Measurements from ENCODE around the gene AAK1. TPM values are rescaled to one million over a fixed set of nuclear protein-coding genes. Genes with fewer than 3 reads are reported as not detected.
"Not testable (repeated sequence)": the region's sequence is repeated elsewhere in the genome, so short reads cannot be mapped to it uniquely, and the experiment has no call there.

The AAK1 gene
- total RNA-seq, 1 donor from 2014 or later = 76.2 TPM

DNA sequence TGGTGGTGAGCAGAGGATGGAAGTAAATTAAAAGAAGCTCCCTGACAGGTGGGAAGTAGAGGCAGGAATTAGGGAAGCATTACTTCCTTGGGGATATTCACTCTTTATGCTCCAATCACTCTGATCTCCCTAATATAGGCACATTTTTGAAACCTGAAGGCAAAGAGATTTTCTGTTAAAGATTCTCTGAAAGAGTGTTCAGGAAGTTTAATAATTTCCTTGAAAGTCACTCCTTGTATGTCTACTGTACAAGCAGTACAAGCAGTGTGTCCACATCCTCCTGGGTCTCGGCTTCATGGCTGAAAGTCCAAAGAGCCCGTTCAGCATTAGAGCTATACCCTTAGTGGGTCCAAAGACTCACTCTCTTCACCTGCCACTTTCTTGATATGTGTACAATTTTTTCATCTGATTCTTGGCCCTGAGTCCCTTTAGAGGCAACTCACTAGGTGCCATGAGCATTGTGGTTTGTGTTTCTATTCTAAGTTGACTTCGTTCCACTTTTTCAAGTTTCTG, 60.2 kb downstream of the AAK1 start:
- intact Hi-C loops (cut with DNase I) = no loop called here
- ATAC-seq = no peak

DNA sequence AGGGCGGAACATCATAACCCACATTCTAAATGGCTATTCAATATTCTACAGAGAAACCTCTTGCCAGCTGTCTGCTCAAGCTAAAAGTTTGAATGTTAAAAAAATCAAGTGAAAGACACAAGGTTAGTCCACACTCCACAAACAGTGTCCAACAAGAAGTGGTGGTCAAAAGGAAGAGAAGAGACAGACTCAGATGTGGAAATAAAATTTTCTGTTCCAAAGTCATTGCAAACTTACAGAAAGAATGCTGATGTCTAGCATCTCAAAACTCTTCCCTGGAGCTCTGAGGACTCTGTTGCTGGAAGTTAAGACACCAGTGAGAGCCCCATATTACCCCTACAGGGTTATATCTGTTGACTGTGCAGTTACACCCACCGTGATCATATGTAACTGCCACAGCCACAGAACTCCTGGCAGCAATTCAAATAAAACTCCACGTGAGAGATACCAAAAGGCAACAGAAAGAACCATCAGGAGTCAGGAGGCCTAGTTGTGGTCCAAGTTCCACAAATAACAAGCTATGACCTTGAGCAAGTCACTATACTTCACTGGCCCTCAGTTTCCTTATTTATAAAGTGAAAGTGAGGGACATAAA, 60.9 kb downstream of the AAK1 start:
- intact Hi-C loops (cut with DNase I) = no loop called here
- DNase-seq (ENCODE audit: missing footprints) = no peak
- peak; percentile 66 for ATAC-seq

More for the DNA sequence above, 60.2 kb downstream of the AAK1 start:
- no peak for DNase-seq (ENCODE audit: missing footprints)

GRCh38 chr2:69581774-69582581, 61.6 kb downstream of the AAK1 start:
- peak; percentile 21 for ATAC-seq
- intact Hi-C loops (cut with DNase I) = no loop called here

GRCh38 chr2:69580486-69580885, 63.1 kb downstream of the AAK1 start:
- ATAC-seq (no peak), DNase-seq (ENCODE audit: missing footprints) (no peak)
- intact Hi-C loops (cut with DNase I) = no loop called here

More at GRCh38 chr2:69581774-69582581, 61.6 kb downstream of the AAK1 start:
- DNase-seq (ENCODE audit: missing footprints) = no peak

DNA sequence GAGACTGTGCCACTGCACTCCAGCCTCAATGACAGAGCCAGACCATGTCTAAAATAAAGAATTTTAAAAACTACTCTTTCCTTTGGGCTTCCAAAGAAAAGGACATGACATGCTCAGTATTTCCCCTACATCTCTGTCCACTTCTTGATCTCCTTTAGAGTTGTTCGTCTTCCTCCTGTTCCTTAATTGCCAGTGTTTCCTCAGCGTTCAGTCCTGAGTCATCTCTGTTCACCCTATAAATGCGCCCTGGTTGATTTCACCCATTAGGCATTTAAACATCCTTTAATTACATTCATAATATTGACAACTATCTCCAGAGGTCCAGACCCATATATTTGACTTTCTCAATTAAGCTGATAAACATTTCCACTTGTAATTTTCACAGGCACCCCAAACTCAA, 64.0 kb downstream of the AAK1 start:
- intact Hi-C loops (cut with DNase I) = no loop called here
- DNase-seq (ENCODE audit: missing footprints) (no peak), ATAC-seq (no peak)

GRCh38 chr2:69578198-69578540, 65.4 kb downstream of the AAK1 start:
- intact Hi-C loops (cut with DNase I) = no loop called here

GRCh38 chr2:69577467-69578197, 65.9 kb downstream of the AAK1 start:
- intact Hi-C loops (cut with DNase I) = no loop called here
- ATAC-seq (peak; percentile 40), DNase-seq (ENCODE audit: missing footprints) (no peak)

More at GRCh38 chr2:69578198-69578540, 65.4 kb downstream of the AAK1 start:
- ATAC-seq = no peak
- no peak for DNase-seq (ENCODE audit: missing footprints)

DNA sequence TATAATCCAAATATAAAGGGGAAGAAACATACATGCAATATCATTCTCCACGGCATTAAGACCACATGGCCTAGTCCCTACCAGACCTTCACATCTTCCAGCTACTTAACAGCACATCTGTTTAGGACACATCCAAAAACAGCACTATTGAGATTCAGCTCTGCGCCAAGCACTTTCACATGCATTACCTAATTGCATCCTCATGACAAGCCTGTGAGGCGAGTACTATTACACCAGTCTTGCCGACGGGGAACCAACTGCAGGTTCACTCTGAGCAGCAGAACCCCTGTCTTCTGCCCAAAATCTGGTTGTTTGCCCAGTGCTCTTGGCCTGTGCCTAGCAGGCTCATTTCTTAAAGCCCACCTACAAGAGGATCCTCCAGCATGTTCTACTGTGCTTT, 66.7 kb downstream of the AAK1 start:
- no peak for ATAC-seq
- intact Hi-C loops (cut with DNase I) = no loop called here
- DNase-seq (ENCODE audit: missing footprints) = no peak

DNA sequence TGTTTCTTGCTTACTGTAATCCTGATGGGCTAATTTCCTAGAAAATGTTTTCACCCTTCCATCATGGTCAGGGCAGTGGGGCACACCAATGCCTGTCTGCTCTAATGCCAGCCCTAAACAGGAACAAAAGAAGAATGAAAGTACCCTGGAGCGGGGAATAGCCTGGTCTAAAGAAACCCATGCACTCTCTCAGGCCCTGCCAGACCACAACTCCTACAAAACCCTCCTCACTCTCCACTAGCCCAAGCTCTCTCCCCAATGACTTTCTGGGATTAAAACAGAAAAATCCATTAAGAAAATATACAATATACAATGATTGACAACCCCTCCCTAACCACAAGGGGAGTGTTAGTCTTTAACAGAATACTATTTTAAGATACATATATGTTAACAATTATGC, 67.6 kb downstream of the AAK1 start:
- intact Hi-C loops (cut with DNase I) = no loop called here
- ATAC-seq (no peak), DNase-seq (ENCODE audit: missing footprints) (no peak)

- DNase-seq (ENCODE audit: missing footprints); ATAC-seq; intact Hi-C loops (cut with DNase I): not testable (repeated sequence)
Measured at GRCh38 chr2:69575371-69575770, 68.2 kb downstream of the AAK1 start.

GRCh38 chr2:69572641-69573040, 70.9 kb downstream of the AAK1 start:
- intact Hi-C loops (cut with DNase I) = no loop called here
- DNase-seq (ENCODE audit: missing footprints) = no peak
- ATAC-seq = peak; percentile 61

GRCh38 chr2:69571189-69571588, 72.3 kb downstream of the AAK1 start:
- intact Hi-C loops (cut with DNase I) = no loop called here
- DNase-seq (ENCODE audit: missing footprints) (no peak), ATAC-seq (no peak)

- ATAC-seq (no peak), DNase-seq (ENCODE audit: missing footprints) (no peak)
- intact Hi-C loops (cut with DNase I) = no loop called here
Measured at GRCh38 chr2:69570474-69570873, 73.1 kb downstream of the AAK1 start.

DNA sequence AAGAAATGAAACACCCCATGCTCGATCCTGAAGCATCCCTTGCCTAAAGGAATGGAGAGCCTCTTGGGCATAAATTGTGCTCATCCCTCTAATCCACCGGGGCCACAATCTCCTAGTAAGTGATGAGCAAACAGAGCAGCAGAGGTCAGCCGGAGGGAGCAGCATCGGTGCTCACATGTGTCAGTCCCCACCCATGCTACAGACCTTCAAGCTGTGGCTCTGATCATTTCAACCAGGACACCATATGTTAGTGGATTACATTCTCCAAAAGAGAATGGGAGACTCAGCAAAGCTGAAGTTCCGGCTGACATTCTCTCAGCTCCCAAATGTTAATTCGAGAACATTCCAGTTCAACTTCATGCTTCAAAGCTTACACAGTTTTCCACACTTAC, 75.6 kb downstream of the AAK1 start:
- intact Hi-C loops (cut with DNase I) = loop anchor here (10.0 kb wide), 1 partner anchor 247 kb away; no protein-coding TSS in a partner anchor
- no peak for DNase-seq (ENCODE audit: missing footprints)
- no peak for ATAC-seq

- DNase-seq (ENCODE audit: missing footprints) = no peak
- intact Hi-C loops (cut with DNase I) = loop anchor here (10.0 kb wide), 1 partner anchor 247 kb away; no protein-coding TSS in a partner anchor
- ATAC-seq = peak; percentile 67
Measured at GRCh38 chr2:69567157-69567908, 76.2 kb downstream of the AAK1 start.

DNA sequence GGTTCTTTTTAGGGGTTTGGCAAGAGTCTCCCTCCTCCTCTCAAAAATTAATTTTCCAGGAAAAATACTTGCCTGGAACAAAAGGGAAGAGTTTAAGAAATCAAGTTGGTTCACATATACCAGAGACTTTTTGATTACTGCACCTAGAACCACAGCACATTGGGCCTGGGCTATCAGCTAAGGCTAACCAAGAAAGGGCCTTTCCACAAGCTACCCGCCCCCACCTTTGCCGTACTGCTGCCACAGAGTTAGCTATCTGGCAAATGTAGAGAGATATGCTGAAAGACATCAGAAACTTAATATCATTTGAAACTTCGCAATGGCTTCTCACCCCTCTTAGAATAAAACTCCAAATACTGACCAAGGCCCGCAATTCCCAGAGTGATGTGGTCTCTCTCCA, 76.9 kb downstream of the AAK1 start:
- intact Hi-C loops (cut with DNase I) = loop anchor here (10.0 kb wide), 1 partner anchor 248 kb away; no protein-coding TSS in a partner anchor
- ATAC-seq (no peak), DNase-seq (ENCODE audit: missing footprints) (no peak)

GRCh38 chr2:69565431-69565839, 78.1 kb downstream of the AAK1 start:
- DNase-seq (ENCODE audit: missing footprints) (peak; percentile 76), ATAC-seq (peak; percentile 35)
- intact Hi-C loops (cut with DNase I) = loop anchor here (10.0 kb wide), 1 partner anchor 249 kb away; no protein-coding TSS in a partner anchor

GRCh38 chr2:69564604-69565003, 78.9 kb downstream of the AAK1 start:
- no peak for ATAC-seq
- DNase-seq (ENCODE audit: missing footprints) = no peak
- intact Hi-C loops (cut with DNase I) = loop anchor here (10.0 kb wide), 1 partner anchor 250 kb away; no protein-coding TSS in a partner anchor
